ENCODE results near the gene R3HCC1L.

Gene R3HCC1L

DNA sequence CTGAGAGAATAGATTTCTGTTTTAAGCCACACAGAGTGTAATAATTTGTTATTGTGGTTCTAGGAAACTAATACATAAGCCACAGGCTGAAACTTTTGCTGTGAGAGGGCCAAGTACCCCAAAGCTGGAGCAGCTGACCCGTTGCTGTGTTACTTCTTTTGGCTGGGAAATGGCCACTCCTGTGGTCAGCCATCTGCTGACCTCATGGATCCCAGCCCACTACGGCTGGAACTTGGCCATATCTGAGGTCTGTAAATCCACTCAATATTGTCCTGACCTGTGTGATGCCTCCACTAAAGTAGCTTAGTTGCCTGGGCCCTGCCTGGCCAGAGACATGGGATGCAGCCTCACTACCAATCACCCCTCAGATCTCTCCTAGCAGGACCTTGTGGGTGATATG lies 151.0 kb downstream of the R3HCC1L start:
- TF ChIP-seq TAF1 (IDR thresholded peaks at IDR 0.05; ENCODE audit: low read depth) (no peak), CREB1 (IDR thresholded peaks at IDR 0.05; ENCODE audit: low read depth) (no peak), RAD21 (IDR thresholded peaks at IDR 0.05; ENCODE audit: low read depth) (no peak), EP300 (IDR thresholded peaks at IDR 0.05; ENCODE audit: borderline replicate concordance) (no peak), NFIC (IDR thresholded peaks at IDR 0.05) (no peak), USF1 (IDR thresholded peaks at IDR 0.05) (no peak), REST (IDR thresholded peaks at IDR 0.05; ENCODE audit: low read depth) (no peak)
- TF ChIP-seq, protein P1, sequence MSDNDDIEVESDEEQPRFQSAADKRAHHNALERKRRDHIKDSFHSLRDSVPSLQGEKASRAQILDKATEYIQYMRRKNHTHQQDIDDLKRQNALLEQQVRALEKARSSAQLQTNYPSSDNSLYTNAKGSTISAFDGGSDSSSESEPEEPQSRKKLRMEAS (IDR thresholded peaks at IDR 0.05): no peak

DNA sequence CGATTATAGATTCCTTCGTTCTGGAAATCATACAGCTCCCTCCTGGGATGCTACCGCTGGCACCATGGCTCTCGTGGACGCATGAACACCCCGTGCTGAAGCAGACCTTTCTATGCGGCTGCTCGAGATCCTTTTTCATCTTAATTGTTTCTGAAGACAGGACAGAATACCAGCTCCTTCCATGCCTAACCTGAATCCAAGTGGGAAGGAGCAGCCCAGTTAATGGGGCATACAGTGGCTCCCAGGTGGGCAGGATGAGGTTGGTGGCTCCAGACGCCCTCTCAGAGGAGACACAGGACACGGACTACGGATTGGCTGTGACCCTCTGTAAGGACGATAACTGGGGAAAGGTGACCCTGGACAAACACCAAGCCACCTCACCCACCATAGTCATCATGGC lies 152.0 kb downstream of the R3HCC1L start:
- TF ChIP-seq ZBTB7A (IDR thresholded peaks at IDR 0.05; ENCODE audit: low read depth): no peak
- no peak for TF ChIP-seq TAF1 (IDR thresholded peaks at IDR 0.05; ENCODE audit: low read depth)
- no peak for TF ChIP-seq USF1 (IDR thresholded peaks at IDR 0.05)
- TF ChIP-seq RAD21 (IDR thresholded peaks at IDR 0.05; ENCODE audit: low read depth): no peak
- no peak for TF ChIP-seq NFIC (IDR thresholded peaks at IDR 0.05)
- TF ChIP-seq EGR1 (IDR thresholded peaks at IDR 0.05): no peak
- no peak for TF ChIP-seq TEAD4 (IDR thresholded peaks at IDR 0.05)
- no peak for TF ChIP-seq TCF12 (IDR thresholded peaks at IDR 0.05; ENCODE audit: low read depth)
- TF ChIP-seq, protein P1 (IDR thresholded peaks at IDR 0.05): no peak
- no peak for TF ChIP-seq FOXM1 (IDR thresholded peaks at IDR 0.05; ENCODE audit: borderline replicate concordance, low read depth)
- TF ChIP-seq YY1 (IDR thresholded peaks at IDR 0.05; ENCODE audit: low read depth): no peak
- TF ChIP-seq CREB1 (IDR thresholded peaks at IDR 0.05; ENCODE audit: low read depth): no peak
- TF ChIP-seq EP300 (IDR thresholded peaks at IDR 0.05; ENCODE audit: borderline replicate concordance): no peak
- no peak for TF ChIP-seq CEBPB (IDR thresholded peaks at IDR 0.05)
- TF ChIP-seq REST (IDR thresholded peaks at IDR 0.05; ENCODE audit: low read depth): no peak

DNA sequence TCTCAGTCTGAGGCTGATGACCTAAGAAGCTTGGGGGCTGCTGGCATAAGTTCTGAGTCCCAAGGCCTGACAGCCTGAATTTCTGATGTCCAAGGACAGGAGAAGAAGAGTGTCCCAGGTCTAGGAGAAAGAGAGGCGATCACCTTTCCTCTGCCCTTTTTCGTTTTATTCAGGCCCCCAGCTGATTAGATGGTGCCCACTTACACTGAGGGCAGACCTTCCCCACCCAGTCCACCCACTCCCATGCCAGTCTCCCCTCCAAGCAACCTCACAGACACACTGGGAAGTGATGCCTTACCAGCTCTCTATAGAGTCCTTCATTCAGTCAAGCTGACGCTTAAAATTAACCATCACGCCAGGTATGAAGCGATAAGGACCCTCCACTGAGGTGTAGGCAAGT lies 152.9 kb downstream of the R3HCC1L start:
- TF ChIP-seq USF1 (IDR thresholded peaks at IDR 0.05) (no peak), TEAD4 (IDR thresholded peaks at IDR 0.05) (no peak), FOXM1 (IDR thresholded peaks at IDR 0.05; ENCODE audit: borderline replicate concordance, low read depth) (no peak)
- TF ChIP-seq, protein P1 (IDR thresholded peaks at IDR 0.05): no peak

GRCh38 chr10:98289802-98290209 lies 155.3 kb downstream of the R3HCC1L start:
- no peak for TF ChIP-seq YY1 (IDR thresholded peaks at IDR 0.05; ENCODE audit: low read depth)
- no peak for TF ChIP-seq REST (IDR thresholded peaks at IDR 0.05; ENCODE audit: low read depth)
- no peak for TF ChIP-seq TAF1 (IDR thresholded peaks at IDR 0.05; ENCODE audit: low read depth)
- no peak for TF ChIP-seq CREB1 (IDR thresholded peaks at IDR 0.05; ENCODE audit: low read depth)
- no peak for TF ChIP-seq CEBPB (IDR thresholded peaks at IDR 0.05)
- no peak for TF ChIP-seq ZBTB7A (IDR thresholded peaks at IDR 0.05; ENCODE audit: low read depth)
- no peak for TF ChIP-seq TEAD4 (IDR thresholded peaks at IDR 0.05)
- TF ChIP-seq EGR1 (IDR thresholded peaks at IDR 0.05): no peak
- no peak for TF ChIP-seq TCF12 (IDR thresholded peaks at IDR 0.05; ENCODE audit: low read depth)
- TF ChIP-seq EP300 (IDR thresholded peaks at IDR 0.05; ENCODE audit: borderline replicate concordance): no peak
- TF ChIP-seq FOXM1 (IDR thresholded peaks at IDR 0.05; ENCODE audit: borderline replicate concordance, low read depth): no peak
- no peak for TF ChIP-seq RAD21 (IDR thresholded peaks at IDR 0.05; ENCODE audit: low read depth)
- TF ChIP-seq NFIC (IDR thresholded peaks at IDR 0.05): no peak
- TF ChIP-seq USF1 (IDR thresholded peaks at IDR 0.05): no peak
